Activated T-helper 1 cell treated with anti-CD3 and anti-CD28 coated beads, Interleukin-2, amount 50 U/mL, for 16 hours (primary cell): ENCODE results near the gene TBX10.
"Not testable (repeated sequence)": the region's sequence is repeated elsewhere in the genome, so short reads cannot be mapped to it uniquely, and the experiment has no call there.

Source experiments
- DNase-seq, 2 donors: peaks; one replicate each; pipeline ENCODE4 v3.0.0-alpha.2; 2020; ENCODE audit warnings: low read depth in 1 of 2, low spot score in 1 of 2

The TBX10 gene

DNA sequence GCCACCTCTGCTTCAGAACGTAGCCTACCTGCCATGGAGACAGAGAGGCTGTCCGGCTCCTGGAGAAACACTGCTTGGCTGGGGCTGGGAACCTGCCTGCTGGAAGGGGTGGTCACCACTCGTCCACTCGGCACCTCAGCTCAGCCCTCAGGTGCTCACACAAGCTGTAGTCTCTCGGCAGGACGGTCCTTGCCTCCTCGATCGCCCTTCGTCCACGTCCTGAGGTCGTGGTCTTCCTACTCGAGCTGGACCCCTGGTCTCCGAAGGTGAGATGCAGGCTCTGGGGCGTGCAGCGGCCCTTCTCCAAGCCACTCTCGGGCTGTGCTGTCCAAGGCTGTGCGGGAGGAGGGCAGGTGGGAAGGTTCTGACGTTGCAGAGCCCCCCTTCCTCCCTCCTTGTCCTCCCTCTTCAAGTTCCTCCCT lies at the start of gene TBX10:
TBX10 (minus strand) TSS at position 326 of the 422 bp plus-strand sequence; CDS start at position 35, 291 bp downstream.
- no peak for DNase-seq

DNA sequence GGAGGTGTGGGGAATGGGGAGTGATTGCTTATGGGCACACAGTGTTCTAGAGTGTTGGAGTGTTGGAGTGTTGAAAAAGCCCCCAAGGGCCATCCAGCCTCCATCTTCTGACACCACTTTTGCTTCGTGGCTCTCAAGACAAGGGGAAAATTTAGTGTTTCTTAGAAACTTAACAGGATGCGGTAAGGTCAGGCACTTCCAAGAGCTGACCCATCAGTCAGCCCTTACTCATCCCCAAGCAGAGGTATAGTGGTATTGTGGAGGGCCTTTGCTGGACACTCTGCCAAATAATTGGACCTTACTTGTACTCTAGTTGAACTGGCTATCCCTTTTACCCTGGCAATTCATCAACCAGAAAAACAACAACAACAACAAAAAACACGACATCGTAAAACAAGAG lies 49.6 kb upstream of the TBX10 start:
- no peak for DNase-seq

DNA sequence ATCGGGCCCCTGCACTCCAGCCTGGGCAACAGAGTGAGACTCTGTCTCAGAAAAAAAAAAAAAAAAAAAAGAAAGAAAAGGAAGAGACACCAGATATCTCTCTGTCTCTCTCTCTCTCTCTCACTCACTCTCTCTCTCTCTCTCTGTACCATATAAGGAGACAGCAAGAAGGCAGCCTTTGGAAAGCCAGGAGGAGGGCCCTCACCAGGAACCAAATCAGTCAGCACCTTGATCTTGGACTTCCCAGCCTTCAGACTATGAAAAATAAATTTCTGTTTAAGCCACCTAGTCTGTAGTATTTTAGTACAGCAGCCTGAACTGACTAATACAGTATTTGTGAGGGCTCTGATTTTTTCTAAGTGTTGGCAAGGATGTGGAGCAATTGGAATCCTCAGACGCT lies 48.4 kb upstream of the TBX10 start:
- no peak for DNase-seq

DNA sequence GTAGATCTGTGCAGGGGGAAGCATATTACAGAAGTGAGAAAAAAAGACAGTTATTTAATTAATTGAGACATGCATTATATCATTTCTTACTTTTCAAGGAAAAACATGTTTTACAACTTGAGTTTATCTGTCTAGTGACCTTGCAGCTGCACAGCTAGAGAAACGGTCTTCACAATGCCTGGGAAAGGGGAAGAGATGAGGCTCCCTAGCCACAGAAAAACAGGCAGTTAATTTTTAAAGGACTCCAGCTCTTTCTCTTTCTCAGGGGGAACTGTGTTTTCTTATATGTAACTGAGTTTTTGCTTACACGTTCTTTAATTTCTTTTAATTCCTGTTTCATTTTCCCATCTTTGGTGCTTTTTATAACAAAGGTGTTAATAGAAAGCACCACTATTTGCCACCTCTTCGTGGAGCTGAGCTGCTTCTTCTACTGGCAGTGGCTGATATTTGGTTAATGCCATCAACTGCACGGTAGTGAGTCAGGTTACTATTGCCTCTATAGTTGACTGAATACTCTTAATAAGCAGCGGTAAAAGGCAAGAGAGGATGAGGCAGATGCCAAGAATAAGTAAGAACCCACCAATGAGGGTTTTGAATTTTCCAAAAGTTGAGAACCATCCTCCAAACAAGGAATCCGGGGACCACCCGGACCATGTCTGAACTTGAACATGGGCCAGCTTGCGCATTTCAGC lies 46.2 kb upstream of the TBX10 start:
- not testable (repeated sequence) for DNase-seq

DNA sequence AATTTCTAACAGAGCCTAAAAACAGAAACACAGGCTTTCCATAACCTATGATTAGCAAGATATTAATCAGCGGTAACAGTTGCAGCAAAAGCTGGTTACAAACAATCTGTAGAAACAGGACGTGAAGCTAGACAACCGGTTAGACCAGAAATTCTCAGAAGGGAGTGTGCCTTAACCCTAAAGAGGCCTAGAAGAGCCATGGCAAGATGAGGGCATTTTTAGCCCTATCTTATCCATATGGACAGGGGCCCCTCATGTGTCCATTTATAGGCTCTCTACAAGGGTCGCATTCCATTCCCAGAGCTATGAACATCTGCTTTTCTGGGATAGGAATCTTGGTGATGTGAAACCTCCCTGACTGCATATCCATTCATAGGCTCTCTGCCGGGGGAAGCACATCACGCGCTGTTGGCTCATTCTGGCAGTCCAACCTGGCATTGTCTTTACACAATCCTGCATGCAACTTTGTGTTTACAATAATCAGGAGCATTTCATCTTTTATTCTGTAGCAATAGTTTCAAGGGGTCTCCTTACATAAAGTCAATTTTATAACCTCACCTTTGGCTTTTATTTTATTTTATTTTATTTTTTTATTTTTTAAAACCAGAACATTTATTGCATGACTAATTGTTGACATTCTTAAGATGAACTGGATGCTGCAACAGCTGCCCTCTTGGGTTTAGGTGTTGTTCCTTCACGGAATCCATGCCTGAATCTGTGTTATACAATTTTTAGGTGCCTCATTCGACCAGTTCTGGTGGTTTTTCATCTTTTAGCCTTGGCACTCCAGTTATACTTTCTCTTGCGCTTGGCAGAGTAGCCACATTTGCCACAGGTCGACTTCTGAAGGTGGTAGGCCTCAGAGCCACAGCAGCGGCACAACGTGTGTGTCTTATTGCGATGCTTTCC lies 42.8 kb upstream of the TBX10 start:
- not testable (repeated sequence) for DNase-seq

DNA sequence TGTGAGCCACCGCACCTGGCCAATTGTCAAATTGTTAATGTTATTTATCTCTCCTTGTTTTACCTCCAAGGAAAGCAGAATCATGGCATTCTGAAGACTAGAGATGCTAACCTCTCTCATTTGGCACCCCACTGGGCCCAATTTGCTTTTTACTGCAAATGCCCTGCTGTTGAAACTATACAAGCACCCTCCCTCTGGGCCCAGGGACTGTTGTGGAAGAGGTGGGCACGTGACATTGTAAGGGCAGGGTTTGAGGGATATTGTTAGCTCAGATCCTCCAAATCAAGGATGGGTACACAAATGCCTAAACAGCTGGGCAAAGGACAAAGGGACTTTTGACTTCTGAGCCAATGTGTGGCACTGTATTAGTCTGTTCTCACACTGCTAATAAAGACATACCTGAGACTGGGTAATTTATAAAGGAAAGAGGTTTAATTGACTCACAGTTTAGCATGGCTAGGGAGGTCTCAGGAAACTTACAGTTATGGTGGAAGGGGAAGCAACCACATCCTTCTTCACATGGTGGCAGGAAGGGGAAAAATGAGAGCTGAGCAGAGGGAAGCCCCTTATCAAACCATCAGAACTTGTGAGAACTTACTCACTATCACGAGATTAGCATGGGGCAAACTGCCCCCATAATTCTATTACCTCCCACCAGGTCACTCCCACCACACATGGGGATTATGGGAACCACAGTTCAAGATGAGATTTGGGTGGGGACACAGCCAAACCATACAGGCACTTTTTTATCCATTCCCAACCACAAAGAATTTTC lies 41.3 kb upstream of the TBX10 start:
- DNase-seq, result no peak

DNA sequence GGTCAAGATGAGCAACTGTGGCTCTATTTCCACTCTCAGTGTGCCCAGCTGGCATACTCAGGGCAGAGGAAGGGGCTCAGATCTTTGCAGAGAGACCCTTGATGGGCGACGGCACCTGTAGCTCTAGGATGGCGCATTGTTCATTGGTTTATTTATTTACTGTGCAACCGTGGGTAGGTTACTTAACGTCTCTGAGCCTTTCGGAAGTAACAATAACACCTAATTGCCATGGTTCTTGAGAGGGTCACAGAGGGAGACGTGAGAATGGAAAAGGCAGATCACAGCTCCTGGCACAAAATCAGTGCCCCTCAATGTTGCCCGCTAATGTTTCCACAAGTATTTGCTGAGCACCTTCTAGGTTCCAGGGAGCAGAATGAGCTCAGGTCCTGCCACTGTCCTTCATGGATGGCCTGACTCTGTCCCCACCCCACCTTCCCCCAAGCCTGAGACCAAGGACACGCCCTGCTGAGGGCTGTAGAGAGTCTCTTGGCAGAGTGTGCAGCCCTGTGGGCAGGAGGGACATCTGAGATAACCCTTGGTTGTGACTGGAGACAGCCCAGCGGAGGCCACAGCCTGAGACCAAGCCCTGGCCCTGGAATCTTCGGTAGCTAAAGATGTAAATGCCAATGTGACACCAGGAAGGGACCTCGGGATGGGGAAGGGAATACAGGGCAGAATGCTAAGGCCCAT lies 35.6 kb upstream of the TBX10 start:
- no peak for DNase-seq

DNA sequence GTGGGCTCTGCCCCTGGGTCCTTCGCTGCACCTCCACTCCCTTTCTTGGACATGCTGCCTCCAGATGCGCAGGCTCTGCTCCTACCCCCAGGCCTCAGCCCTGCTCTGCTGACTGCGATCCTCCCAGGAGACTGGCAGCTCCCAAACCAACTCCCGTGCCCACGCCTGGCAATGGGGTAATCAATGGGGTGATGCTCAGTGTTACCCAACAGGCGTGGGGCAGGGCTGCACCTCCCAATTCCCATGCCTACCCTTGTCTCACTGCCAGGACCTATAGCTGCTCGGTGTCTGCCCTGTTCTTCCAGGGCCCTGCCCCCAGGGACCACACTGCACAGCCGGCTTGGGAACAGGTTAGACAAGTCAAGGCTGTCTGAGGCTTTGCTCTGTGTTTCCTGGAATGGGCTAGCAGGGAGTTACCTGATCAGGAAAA lies 34.9 kb upstream of the TBX10 start, which contains the start of gene ALDH3B2:
ALDH3B2 (minus strand) TSS at position 182 of the 430 bp plus-strand sequence. CDS start 7,688 bp downstream, outside the sequence.
- no peak for DNase-seq

DNA sequence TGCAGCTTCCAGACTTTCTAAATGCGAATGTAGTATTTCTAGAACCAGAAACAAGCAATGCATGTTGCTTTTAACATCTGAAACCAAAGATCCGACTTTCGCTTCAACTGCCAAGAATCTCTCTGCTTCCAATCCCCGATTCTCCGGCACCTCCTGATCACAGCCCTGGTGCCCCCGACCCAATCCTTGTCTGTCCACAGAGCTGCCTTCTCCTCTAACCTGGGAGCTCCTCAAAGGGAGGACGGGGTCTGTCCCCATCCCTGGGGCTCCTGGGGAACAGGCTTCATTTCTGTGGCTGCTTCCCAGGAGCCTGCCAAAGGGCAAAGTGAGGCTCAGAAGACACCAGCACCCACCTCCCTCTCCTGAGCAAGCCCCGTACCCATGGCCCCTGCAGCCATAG lies 34.3 kb upstream of the TBX10 start:
- no peak for DNase-seq

DNA sequence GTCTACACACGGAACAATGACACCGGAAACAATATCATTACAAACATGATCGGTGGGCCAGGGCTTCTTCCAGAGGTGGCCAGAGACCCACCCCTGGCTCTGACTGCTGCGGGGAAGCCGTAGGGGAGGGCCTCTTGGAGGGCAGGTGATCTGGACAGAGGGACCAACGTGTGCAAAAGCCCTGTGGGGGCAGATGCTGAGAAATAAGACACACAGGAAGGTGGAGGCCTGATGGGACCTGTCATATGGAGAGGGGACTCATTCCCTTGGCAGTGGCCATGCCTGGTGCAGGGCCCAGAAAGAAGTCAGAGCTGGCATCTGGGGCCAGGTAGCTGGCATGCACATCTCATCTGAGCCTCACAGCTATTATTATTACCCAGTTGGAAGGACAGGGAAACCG lies 33.8 kb upstream of the TBX10 start:
- no peak for DNase-seq

DNA sequence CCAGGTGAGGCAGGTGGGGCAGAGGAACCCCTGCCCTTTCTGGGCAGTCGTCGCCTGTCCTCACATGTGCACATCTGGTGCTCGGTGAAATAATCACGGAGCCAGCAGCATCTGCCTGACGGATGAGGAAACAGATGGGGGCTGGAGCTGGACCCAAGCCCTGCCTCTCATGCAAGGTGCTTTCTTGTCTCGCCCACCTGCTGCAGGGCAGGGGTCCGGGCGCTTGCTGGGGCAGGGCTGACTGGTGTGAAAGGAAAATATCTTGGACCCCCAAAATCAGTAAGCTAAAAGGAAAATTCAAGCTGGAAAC lies 31.6 kb upstream of the TBX10 start:
- DNase-seq, result no peak

DNA sequence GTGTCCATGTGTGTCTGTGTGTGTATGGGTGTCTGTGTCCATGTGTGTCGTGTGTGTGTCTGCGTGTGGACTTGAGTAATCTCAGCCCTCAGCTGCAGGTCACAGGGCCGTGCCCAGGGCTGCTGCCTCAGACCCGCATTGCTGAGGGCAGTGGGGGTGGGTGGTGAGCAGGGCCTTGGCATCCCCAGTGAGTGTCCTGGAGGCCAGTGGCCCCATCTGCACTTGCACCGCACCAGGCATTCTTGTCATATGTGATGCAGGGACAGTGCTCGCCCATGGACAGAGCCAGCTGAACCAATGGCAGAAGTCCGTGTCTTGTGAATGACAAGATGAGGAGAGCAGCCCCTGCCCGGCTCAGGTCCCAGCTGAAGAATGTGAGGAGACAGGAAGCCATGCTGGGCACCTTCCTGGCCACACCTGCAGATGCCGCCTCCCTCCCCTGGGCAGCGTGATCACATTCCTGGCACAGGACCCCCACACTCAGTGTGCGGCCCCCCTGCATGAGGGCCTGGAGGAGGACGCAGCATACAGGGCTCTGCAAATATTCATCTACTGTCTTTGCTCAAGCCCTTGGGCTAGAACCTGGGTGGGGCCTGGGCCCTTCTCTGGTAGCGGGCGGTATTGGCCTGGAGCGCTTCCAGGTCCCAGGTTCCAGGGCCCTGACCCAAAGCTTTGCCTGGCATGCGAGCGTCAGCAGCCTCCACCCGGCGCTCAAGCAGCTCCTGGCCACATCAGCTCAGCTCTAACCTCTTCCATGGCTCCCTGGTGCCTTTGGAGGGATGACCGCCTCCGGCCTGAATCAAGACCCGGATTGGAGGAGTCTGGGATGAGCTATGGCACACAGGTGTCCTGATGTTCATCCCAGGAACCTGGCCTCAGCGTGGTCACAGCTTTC lies 31.0 kb upstream of the TBX10 start:
- DNase-seq, result no peak

DNA sequence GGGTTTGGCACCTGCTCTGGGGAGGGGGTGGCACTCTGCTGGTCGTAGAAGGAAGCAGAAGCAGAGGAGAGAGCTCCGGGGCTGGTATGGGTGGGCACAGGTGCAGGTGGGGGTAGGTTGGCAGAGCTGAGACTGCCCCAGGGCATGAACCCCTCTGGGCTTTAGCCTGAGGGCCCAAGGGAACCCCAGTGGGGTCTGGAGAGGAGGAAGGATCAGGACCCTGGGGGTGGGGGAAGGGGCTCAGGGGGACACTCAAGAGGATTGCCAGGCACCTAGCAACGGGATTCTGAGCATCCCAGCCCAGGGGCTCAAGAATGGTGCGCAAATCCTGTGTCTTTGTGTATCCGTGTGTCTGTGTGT lies 28.6 kb upstream of the TBX10 start:
- no peak for DNase-seq

DNA sequence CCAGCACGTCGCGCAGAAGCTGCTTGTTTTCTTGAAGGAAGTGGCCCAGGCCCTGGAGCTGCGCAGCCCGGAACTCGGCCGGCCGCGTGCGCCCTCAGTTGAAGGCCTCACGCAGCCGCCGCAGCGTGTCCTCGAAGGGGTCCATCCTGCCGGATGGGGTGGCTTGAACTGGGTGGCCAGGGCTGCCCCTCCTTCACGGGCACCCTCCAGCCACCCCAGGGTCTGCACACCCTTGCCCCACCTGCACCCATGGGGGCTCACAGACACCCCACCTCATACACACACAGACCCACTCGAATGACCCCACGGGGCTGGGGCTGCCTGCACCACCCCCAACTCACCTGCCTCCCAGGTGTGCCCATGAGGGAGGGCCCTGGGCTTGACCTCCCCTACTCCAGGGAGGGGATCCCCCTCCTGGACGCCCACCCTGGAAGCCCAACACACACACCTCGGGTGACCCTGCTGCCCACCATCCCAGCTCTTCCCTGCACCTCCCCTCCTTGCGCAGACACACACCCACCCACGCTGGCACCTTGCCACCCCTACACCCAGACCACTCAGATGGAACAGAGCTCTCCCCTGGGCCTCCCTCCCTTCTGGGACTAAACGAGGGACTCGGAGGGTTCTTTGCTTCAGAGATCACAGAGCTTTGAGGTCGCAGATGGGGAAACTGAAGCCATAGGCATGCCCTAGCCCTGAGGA lies 28.1 kb upstream of the TBX10 start:
- DNase-seq, result no peak

DNA sequence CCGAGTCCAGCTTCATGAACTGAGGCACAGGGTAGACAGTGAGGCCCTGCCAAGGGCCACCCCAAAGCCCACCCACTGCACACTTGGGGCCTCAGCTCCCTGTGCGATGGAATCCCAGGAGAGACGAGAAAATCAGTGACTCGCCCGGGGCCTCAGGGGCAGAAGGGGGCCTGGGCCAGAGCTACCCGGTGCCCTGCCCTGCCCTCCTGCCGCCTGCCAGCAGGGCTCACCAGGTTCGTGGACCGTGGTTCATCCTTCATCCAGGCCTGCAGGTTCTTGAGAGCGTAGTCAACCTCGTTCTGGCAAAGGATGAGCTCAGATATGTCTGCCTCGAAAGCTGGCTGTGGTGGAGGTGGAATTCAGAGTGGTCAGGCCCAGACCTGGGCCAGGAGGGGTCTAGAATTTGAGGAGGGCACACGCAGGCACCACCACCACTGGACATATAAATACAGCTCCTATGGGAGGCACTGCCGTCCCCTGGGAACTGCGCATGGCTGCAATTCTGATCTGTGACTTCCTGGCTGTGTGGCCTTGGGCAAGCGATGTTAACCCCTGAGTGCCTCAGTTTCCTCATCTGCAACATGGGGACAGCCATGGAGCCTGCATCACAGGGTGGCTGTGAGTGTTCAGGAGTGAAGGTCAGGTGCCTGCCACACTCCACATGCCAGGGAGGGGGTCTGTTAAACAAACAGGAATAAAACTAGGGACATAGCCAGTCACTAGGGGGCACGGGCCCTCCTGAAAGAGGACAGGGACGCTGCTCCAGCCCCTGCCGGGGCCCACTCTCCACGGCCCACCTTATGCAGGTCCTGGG lies 27.3 kb upstream of the TBX10 start:
- no peak for DNase-seq

DNA sequence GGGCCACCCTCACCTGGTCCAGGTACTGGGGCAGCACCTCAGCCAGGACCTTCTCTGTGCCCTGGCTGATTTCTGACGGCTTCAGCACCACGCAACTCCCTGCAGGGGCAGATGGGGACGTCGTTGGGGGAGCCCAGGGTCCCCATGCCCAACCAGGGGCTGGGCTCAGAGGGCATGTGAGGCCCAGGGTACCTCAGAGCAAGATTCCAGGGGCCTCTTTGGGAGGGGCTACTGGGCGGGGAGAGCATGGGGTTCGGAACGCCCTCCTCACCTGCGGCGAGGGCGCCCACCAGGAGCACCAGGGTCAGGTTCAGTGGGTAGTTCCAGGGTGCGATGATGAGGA lies 26.7 kb upstream of the TBX10 start:
- no peak for DNase-seq

DNA sequence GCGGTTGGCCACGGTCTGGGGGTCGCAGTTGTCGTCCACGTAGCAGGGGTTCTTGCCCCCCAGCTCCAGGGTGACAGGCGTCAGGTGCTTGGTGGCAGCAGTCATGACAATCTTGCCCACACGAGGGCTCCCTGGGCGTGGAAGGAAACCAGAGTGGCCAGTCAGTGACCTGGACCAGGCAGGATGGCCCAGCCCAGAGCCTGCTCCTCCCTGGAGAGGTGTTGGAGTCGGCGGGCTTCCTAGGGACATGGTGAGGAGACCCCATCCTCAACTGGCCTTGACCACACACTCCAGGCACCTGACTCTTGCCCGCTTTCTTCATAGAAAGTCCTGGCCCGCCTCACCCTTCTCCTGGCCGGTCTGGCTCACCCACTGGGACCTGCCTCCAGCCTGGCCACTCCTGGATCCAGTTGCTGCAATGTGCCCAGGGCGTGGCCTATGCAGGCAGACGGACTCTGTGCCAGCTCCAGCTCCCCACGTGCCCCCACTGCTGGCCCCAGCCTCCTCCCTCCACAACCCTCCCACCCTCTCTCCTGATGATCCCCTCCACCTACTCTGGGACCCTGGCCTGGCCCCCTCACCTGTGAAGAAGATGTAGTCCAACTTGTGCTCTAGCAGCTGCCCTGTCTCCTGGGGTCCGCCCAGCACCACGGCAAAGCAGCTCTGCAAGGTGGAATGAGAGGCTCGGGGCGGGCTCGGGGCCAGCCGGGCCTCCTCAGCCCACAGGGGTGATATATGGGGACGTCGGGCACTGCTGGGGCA lies 26.2 kb upstream of the TBX10 start:
- no peak for DNase-seq
